ENCODE results near the gene PMIS2.

PMIS2 gene

GRCh38 chr19:35636651-35637050 lies 50.7 kb downstream of the PMIS2 start:
- H3K4me1 ChIP-seq (ENCODE audit: control insufficient read depth, insufficient read depth, low read length): no peaks in the 10 kb centered on the region
- peaks cover 68% of the 10 kb centered on the region for H3K36me3 ChIP-seq (ENCODE audit: control insufficient read depth, insufficient read depth, low read length, severe bottlenecking)
- H3K4me3 ChIP-seq (ENCODE audit: low read length): no peak overlapping the region
- no peaks in the 10 kb centered on the region for H3K9me3 ChIP-seq (ENCODE audit: control insufficient read depth, low read length)
- no peaks in the 10 kb centered on the region for H3K27me3 ChIP-seq (replicated peaks; ENCODE audit: control insufficient read depth, insufficient read depth, low read length)
- no peak for DNase-seq (ENCODE audit: low read depth)
- H3K9ac ChIP-seq (ENCODE audit: low read length): no peak overlapping the region
